ENCODE data around the gene CKLF.

CKLF gene

GRCh38 chr16:66553223-66553622 lies 847 bp downstream of the CKLF start:
- DNase-seq (ENCODE audit: low read depth): no peak
- no peak for TF ChIP-seq CTCF (IDR thresholded peaks at IDR 0.05; ENCODE audit: insufficient read depth, low read depth, low read length, missing control alignments)
- peak overlapping the region; percentile 59 for H3K4me3 ChIP-seq (ENCODE audit: low read depth, low read length)

GRCh38 chr16:66554021-66554420 lies 1.6 kb downstream of the CKLF start:
- DNase-seq (ENCODE audit: low read depth): no peak
- no peak overlapping the region for H3K4me3 ChIP-seq (ENCODE audit: low read depth, low read length)
- no peak for TF ChIP-seq CTCF (IDR thresholded peaks at IDR 0.05; ENCODE audit: insufficient read depth, low read depth, low read length, missing control alignments)

GRCh38 chr16:66554495-66554894 lies 2.1 kb downstream of the CKLF start:
- no peak overlapping the region for H3K4me3 ChIP-seq (ENCODE audit: low read depth, low read length)
- no peak for DNase-seq (ENCODE audit: low read depth)
- no peak for TF ChIP-seq CTCF (IDR thresholded peaks at IDR 0.05; ENCODE audit: insufficient read depth, low read depth, low read length, missing control alignments)

GRCh38 chr16:66560107-66560506 lies 7.7 kb downstream of the CKLF start:
- no peak for TF ChIP-seq CTCF (IDR thresholded peaks at IDR 0.05; ENCODE audit: insufficient read depth, low read depth, low read length, missing control alignments)
- no peak for DNase-seq (ENCODE audit: low read depth)
- H3K4me3 ChIP-seq (ENCODE audit: low read depth, low read length): no peak overlapping the region

GRCh38 chr16:66561381-66562080 lies 9.2 kb downstream of the CKLF start:
- TF ChIP-seq CTCF (IDR thresholded peaks at IDR 0.05; ENCODE audit: insufficient read depth, low read depth, low read length, missing control alignments): no peak
- H3K4me3 ChIP-seq (ENCODE audit: low read depth, low read length): no peak overlapping the region
- DNase-seq (ENCODE audit: low read depth): no peak

GRCh38 chr16:66562409-66562808 lies 10.0 kb downstream of the CKLF start:
- DNase-seq (ENCODE audit: low read depth): no peak
- TF ChIP-seq CTCF (IDR thresholded peaks at IDR 0.05; ENCODE audit: insufficient read depth, low read depth, low read length, missing control alignments): no peak
- no peak overlapping the region for H3K4me3 ChIP-seq (ENCODE audit: low read depth, low read length)

- H3K4me3 ChIP-seq (ENCODE audit: low read depth, low read length): no peak overlapping the region
- no peak for TF ChIP-seq CTCF (IDR thresholded peaks at IDR 0.05; ENCODE audit: insufficient read depth, low read depth, low read length, missing control alignments)
- no peak for DNase-seq (ENCODE audit: low read depth)
Observed at GRCh38 chr16:66562986-66563385, 10.6 kb downstream of the CKLF start.

Measured in GM12865 (cell line).